GM19099 (cell line): ENCODE measurements around the gene TINAGL1.

Source experiments
- POLR2A ChIP-seq: IDR thresholded peaks from 3 replicates; pipeline ENCODE4 v1.6.1; 2011; ENCODE audit warnings: low read depth; ENCODE audit not compliant: insufficient read length; ENCODE audit errors: extremely low read depth

The TINAGL1 gene

DNA sequence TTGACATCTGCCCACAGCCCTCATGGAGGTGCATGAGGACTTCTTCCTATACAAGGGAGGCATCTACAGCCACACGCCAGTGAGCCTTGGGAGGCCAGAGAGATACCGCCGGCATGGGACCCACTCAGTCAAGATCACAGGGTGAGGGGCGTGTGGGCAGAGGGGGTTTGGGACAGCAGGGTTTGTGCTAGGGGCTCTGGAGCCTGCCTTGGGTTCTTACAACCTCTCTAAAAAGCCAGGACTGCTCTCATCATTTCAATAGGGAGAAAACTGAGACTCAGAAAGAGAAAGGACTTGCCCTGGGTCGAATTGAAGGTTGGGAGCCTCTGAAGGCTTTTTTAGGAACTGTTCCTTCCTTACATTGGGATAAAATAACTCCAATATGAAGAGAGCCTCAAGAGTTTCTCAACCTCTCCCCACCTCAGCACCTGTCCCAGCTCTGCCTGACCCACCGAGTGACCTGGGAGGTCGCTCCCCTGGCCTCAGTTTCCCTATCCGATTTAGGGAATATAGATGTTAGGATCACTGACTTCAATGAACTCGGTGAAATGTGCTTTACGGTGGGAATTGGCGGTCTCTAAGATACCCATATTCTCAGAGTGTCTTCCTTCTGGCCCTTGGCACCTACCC is 9.5 kb downstream of the TINAGL1 start:
- TF ChIP-seq POLR2A: no peak

DNA sequence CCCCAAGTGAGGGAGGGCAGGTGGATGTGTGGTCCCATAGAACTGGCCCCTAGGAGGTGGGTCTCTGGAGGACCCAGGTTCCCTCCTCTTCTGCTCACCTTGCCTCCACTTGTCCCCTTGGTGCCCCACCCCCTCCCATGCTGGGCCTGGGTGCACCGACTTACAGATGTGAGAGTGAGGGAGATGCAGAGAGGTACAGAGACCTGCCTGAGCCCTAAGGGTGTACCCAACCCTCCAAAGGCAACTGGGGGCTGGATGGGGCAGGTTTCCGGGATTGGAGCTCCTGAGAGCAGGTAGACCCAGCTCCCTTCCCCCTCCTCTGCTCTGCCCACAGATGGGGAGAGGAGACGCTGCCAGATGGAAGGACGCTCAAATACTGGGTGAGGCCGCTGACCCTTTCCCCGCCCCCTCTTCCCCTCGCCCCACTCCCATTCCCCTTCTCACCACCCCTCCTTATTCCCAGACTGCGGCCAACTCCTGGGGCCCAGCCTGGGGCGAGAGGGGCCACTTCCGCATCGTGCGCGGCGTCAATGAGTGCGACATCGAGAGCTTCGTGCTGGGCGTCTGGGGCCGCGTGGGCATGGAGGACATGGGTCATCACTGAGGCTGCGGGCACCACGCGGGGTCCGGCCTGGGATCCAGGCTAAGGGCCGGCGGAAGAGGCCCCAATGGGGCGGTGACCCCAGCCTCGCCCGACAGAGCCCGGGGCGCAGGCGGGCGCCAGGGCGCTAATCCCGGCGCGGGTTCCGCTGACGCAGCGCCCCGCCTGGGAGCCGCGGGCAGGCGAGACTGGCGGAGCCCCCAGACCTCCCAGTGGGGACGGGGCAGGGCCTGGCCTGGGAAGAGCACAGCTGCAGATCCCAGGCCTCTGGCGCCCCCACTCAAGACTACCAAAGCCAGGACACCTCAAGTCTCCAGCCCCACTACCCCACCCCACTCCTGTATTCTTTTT is 10.3 kb downstream of the TINAGL1 start:
- TF ChIP-seq POLR2A: no peak

GRCh38 chr1:31587720-31588423 is 11.6 kb downstream of the TINAGL1 start:
- no peak for TF ChIP-seq POLR2A

DNA sequence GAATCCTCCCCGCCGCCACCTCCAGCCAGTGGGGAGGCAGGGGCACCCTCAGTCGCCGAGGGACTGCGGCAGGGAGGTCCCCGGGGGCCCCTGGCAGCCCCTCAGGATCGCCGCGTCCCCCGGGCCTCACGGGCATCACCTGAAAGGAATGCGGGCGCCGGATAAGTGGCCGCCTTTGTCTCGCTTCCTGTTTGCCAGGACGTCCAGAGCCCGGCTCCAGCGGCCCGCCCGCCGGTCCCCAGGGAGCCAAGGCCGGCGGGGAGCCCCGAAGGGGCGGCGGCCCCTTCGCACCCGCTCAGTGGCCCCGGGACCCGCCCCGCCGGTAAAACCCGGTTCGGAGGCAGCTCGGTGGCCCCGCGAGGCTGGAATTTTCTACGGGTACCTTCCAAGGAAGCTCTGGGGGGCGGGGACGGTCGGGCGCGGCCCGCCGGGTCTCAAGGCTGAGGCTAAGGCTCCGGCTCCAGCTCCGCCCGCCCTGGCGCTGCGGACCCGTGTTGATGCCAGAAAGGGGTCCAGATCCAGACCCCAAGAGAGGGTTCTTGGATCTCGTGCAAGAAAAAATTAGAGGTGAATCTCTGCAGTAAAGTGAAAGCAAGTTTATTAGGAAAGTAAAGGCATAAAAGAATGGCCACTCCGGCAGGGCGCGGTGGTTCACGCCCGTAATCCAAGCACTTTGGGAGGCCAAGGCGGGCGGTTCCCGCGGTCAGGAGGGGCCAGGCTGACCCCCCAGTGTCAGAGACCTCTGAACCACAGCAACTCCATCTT is 12.6 kb downstream of the TINAGL1 start:
- no peak for TF ChIP-seq POLR2A

DNA sequence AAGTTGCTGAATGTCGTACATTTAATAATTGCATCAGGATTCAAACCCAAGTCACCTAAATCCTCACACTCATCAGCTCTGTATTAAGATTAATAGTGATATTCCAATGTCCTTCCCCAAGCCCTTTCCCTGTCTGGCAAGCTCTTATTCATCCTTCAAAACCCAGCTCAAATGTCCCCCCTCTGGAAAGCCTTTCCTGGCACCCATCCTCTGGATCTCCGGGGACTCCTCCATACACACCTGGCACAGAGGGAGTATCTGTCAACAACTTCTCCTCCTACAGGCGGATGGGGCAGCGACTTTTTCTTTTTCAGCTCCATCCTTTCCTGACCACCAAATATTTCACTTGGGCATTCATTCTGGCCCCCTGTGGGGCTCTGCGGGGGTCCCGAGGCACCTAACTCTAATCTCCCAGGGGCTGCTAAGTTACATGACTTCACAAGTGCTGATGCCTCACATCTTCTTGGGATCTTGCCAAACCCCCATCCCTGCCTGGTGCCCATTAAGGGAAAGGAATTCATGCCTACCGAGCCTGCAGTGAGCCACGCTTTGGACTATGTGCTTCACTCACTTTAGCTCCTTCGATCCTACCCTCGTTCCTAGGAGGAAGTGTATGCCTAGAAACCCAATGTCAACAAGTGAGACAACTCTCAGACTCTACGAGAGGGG is 15.2 kb downstream of the TINAGL1 start:
- no peak for TF ChIP-seq POLR2A

- TF ChIP-seq POLR2A: no peak
Observed at GRCh38 chr1:31592132-31592531, 15.8 kb downstream of the TINAGL1 start.

DNA sequence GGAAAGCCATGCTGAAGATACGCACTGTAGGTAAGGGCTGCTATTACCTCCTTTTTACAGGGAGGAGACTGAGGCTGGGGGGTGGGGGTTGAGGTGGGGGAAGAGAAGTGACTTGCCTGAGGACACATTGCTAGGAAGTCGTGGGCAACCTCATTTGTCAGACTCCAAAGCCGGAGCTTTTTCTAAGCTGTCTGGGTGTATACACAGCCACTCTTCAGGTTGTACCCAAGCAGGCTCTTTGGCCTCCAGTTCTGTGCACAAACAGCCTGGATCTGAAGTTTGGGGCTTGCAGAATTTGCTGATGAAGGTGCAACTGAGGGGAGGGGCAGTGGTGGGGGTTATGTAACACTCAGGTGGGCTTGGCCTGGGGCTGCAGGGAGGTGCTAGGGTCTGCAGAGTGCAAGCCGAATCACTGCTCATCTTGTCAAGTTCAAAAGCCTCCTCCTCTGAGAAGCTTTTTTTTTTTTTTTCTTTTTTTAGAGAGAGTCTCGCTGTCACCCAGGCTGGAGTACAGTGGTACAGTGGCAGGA is 16.9 kb downstream of the TINAGL1 start:
- no peak for TF ChIP-seq POLR2A

DNA sequence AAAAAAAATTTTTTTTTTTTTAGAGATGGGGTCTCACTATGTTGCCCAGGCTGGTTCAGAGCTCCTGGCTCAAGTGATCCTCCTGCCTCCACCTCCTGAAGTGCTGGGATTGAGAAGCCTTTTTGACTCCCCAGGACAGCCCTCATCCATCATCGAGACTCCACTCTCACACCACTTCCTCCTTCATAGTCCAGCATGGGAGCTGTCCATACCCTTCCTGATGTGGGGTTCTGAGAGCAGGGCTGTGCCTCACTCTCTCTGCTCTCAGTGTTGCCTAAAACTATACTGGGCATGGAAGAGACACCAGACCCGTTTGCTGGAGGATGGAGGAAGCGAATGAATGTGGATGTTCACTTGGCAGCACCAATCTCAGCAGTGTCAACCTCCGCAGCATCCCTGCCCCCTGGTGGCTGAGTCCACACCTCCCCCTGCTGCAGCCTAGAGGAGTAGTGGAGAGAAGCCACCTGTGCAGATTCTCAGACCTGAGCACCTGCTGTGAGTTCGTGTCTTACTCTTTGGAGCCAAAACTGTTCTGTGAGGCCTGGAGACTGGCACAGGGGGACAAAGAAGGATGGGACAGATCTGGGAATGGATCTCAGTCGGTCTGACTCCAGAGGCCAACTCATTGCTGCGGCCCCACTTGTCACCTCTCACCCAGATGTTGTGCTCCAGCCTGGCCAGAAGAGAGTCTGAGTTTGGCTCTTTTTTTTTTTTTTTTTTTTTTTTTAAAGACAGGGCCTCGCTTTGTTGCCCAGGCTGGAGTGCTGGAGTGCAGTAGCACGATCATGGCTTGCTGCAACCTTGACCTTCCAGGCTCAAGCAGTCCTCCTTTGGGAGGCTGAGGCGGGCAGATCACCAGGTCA is 17.7 kb downstream of the TINAGL1 start:
- TF ChIP-seq POLR2A: no peak

- no peak for TF ChIP-seq POLR2A
Observed at GRCh38 chr1:31595836-31596736, 19.8 kb downstream of the TINAGL1 start.

DNA sequence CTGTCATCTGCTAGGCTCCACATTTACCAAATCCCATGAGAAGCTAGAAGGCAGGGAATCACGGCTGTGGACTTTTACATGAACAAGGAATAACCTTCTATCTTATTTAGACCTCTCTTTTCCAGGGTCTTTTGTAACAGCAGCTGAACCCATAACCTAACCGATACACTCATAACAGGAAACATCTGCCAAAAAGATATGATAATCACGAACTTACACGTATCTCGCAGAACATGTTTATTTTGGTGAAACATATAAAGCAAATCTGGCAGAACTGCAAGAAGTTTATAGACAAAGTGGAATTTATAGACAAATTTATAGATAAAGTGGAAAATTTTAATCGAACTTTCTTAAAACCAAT is 20.4 kb downstream of the TINAGL1 start:
- TF ChIP-seq POLR2A: no peak

DNA sequence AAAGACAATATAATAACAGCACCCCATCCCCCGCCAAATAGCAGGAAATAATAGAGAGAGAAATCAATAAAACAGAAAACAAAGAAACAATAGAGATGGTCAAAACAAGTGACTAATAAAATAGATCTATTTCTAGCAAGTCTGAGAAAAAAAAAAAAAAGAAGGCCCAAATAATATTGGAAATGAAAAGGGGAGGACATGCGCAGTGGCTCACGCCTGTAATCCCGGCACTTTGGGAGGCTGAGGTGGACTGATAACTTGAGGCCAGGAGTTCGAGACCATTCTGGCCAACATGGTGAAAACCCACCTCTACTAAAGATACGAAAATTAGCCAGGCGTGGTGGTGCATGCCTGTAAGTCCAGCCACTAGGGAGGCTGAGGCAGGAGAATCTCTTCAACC is 22.7 kb downstream of the TINAGL1 start:
- TF ChIP-seq POLR2A: no peak

GRCh38 chr1:31600641-31601040 is 24.3 kb downstream of the TINAGL1 start:
- no peak for TF ChIP-seq POLR2A
